Hepatocyte (in vitro differentiated cells): Measurements from ENCODE around the gene INIP. TPM values are rescaled to one million over a fixed set of nuclear protein-coding genes. Genes with fewer than 3 reads are reported as not detected.

Experiments
- DNase-seq: peaks from one replicate; pipeline ENCODE4 v3.0.0-alpha.2; 2016; ENCODE audit warnings: low spot score
- H2AFZ ChIP-seq: fragments of 200-600 bp; sonication (generic); 2 replicates; pipeline ENCODE4 v1.6.0; 2016; ENCODE audit warnings: antibody characterized with exemption, mild to moderate bottlenecking
- H3K27ac ChIP-seq: fragments of 200-600 bp; sonication (generic); 2 replicates; pipeline ENCODE4 v1.5.1; 2016; ENCODE audit warnings: mild to moderate bottlenecking
- H3K27me3 ChIP-seq: fragments of 200-600 bp; sonication (generic); 2 replicates; pipeline ENCODE4 v1.6.1; 2016
- H3K36me3 ChIP-seq: fragments of 200-600 bp; sonication (generic); replicated peaks from 2 replicates; pipeline ENCODE4 v1.5.1; 2016; ENCODE audit warnings: low read depth; ENCODE audit not compliant: insufficient read depth
- H3K4me1 ChIP-seq: fragments of 200-600 bp; sonication (generic); 2 replicates; pipeline ENCODE4 v1.5.1; 2016; ENCODE audit warnings: mild to moderate bottlenecking, moderate library complexity; ENCODE audit not compliant: insufficient read depth
- H3K4me2 ChIP-seq: fragments of 200-600 bp; sonication (generic); 2 replicates; pipeline ENCODE4 v1.6.0; 2016
- H3K4me3 ChIP-seq: fragments of 200-600 bp; sonication (generic); 2 replicates; pipeline ENCODE4 v1.5.1; 2016; ENCODE audit warnings: mild to moderate bottlenecking
- H3K79me2 ChIP-seq: fragments of 200-600 bp; sonication (generic); 2 replicates; pipeline ENCODE4 v1.6.0; 2017; ENCODE audit warnings: mild to moderate bottlenecking
- H3K9me2 ChIP-seq: fragments of 200-600 bp; sonication (generic); replicated peaks from 2 replicates; pipeline ENCODE4 v1.6.0; 2017; ENCODE audit warnings: mild to moderate bottlenecking; ENCODE audit not compliant: insufficient read depth
- H3K9me3 ChIP-seq: fragments of 200-600 bp; sonication (generic); 2 replicates; pipeline ENCODE4 v1.5.1; 2016; ENCODE audit warnings: low read depth, mild to moderate bottlenecking
- H4K20me1 ChIP-seq: fragments of 200-600 bp; sonication (generic); 2 replicates; pipeline ENCODE4 v1.6.0; 2016; ENCODE audit warnings: mild to moderate bottlenecking; ENCODE audit not compliant: insufficient read depth, poor library complexity, severe bottlenecking
- CTCF ChIP-seq: fragments of 200-600 bp; sonication (generic); IDR thresholded peaks from 2 replicates; pipeline ENCODE4 v1.5.1; 2016; ENCODE audit warnings: antibody characterized with exemption, mild to moderate bottlenecking; ENCODE audit not compliant: poor library complexity
- EZH2 ChIP-seq: fragments of 200-600 bp; sonication (generic); IDR thresholded peaks from 2 replicates; pipeline ENCODE4 v1.6.1; 2016; ENCODE audit warnings: antibody characterized with exemption, mild to moderate bottlenecking, borderline replicate concordance
- EZH2phosphoT487 ChIP-seq: fragments of 200-600 bp; sonication (generic); IDR thresholded peaks from one replicate; pipeline ENCODE4 v1.6.1; 2018; ENCODE audit warnings: antibody characterized with exemption, mild to moderate bottlenecking, low read depth, moderate library complexity; ENCODE audit not compliant: unreplicated experiment, severe bottlenecking
- WGBS: methylation state at CpG from one replicate; pipeline ENCODE4 v1.1.6; 2016; ENCODE audit warnings: low lambda C conversion rate; ENCODE audit errors: missing lambda C conversion rate; 5-methylcytosine and 5-hydroxymethylcytosine counted together
- polyA plus RNA-seq: library from polyadenylated mRNA; unstranded; fragments of >200 nt; fragmentation: Nextera tagmentation; extraction: Ambion mirVana; gene quantifications from 2 replicates; pipeline ENCODE4 v1.2.1, GENCODE V29; 2016
- total RNA-seq: library from RNA; depleted of rRNA; stranded (reverse); fragments of >200 nt; gene quantifications from 2 replicates; pipeline ENCODE4 v1.2.3, GENCODE V29; 2014

Gene INIP
- total and polyA plus RNA-seq, 2 experiments from 2014 or later = 19.3 to 37.4 TPM

GRCh38 chr9:112752334-112753125 is 34.6 kb upstream of the INIP start:
- no peaks in the 10 kb centered on the region for H4K20me1 ChIP-seq
- no peak for DNase-seq
- H3K27ac ChIP-seq = peak overlapping the region; percentile 55
- H3K4me1 ChIP-seq = peaks cover 45% of the 10 kb centered on the region
- no peaks in the 10 kb centered on the region for H3K27me3 ChIP-seq
- H3K4me2 ChIP-seq = peak overlapping the region; percentile 91
- TF ChIP-seq EZH2phosphoT487 (no peak), CTCF (no peak), EZH2 (no peak)
- no peak overlapping the region for H3K4me3 ChIP-seq
- no peaks in the 10 kb centered on the region for H3K36me3 ChIP-seq
- H3K79me2 ChIP-seq = peaks cover 55% of the 10 kb centered on the region
- no peaks in the 10 kb centered on the region for H3K9me3 ChIP-seq
- no peaks in the 10 kb centered on the region for H3K9me2 ChIP-seq
- no peak overlapping the region for H2AFZ ChIP-seq
- 83% methylated on average over 6 of the region's 6 CpGs for WGBS

GRCh38 chr9:112751056-112751795 is 33.3 kb upstream of the INIP start:
- Histone ChIP-seq H3K9me3 (no peaks in the 10 kb centered on the region), H3K27me3 (no peaks in the 10 kb centered on the region), H3K4me2 (peak overlapping the region; percentile 91), H3K36me3 (no peaks in the 10 kb centered on the region), H3K27ac (peak overlapping the region; percentile 83), H3K79me2 (peaks cover 55% of the 10 kb centered on the region), H3K4me1 (peaks cover 43% of the 10 kb centered on the region), H3K9me2 (no peaks in the 10 kb centered on the region), H2AFZ (peak overlapping the region; percentile 77), H3K4me3 (peak overlapping the region; percentile 86), H4K20me1 (no peaks in the 10 kb centered on the region)
- under 1% methylated on average over 34 of the region's 49 CpGs for WGBS
- DNase-seq = peak; percentile 75
- TF ChIP-seq CTCF = no peak
- no peak for TF ChIP-seq EZH2
- TF ChIP-seq EZH2phosphoT487 = no peak

- no peak for DNase-seq
- H3K4me1 ChIP-seq = peaks cover 38% of the 10 kb centered on the region
- TF ChIP-seq CTCF (no peak), EZH2 (no peak), EZH2phosphoT487 (no peak)
- H3K4me3 ChIP-seq = peak overlapping the region; percentile 86
- no peaks in the 10 kb centered on the region for H3K9me3 ChIP-seq
- peaks cover 50% of the 10 kb centered on the region for H3K79me2 ChIP-seq
- H3K27me3 ChIP-seq = no peaks in the 10 kb centered on the region
- H3K9me2 ChIP-seq = no peaks in the 10 kb centered on the region
- H3K36me3 ChIP-seq = no peaks in the 10 kb centered on the region
- H3K4me2 ChIP-seq = peak overlapping the region; percentile 91
- WGBS = 0% methylated on average over 24 of the region's 50 CpGs
- peak overlapping the region; percentile 77 for H2AFZ ChIP-seq
- peak overlapping the region; percentile 83 for H3K27ac ChIP-seq
- H4K20me1 ChIP-seq = no peaks in the 10 kb centered on the region
Measured at GRCh38 chr9:112750764-112751055, 32.8 kb upstream of the INIP start.
